Stimulated activated CD4-positive, alpha-beta T cell treated with anti-CD3 and anti-CD28 coated beads, TNF-alpha, amount 100 ng/mL, for 4 hours (primary cell): ENCODE data around the gene ID2.

Experiments used
- DNase-seq, 3 experiments: peaks; one replicate each; pipeline ENCODE4 v3.0.0-alpha.2; 2020; ENCODE audit warnings: low read depth in 3 of 3

Gene ID2

DNA sequence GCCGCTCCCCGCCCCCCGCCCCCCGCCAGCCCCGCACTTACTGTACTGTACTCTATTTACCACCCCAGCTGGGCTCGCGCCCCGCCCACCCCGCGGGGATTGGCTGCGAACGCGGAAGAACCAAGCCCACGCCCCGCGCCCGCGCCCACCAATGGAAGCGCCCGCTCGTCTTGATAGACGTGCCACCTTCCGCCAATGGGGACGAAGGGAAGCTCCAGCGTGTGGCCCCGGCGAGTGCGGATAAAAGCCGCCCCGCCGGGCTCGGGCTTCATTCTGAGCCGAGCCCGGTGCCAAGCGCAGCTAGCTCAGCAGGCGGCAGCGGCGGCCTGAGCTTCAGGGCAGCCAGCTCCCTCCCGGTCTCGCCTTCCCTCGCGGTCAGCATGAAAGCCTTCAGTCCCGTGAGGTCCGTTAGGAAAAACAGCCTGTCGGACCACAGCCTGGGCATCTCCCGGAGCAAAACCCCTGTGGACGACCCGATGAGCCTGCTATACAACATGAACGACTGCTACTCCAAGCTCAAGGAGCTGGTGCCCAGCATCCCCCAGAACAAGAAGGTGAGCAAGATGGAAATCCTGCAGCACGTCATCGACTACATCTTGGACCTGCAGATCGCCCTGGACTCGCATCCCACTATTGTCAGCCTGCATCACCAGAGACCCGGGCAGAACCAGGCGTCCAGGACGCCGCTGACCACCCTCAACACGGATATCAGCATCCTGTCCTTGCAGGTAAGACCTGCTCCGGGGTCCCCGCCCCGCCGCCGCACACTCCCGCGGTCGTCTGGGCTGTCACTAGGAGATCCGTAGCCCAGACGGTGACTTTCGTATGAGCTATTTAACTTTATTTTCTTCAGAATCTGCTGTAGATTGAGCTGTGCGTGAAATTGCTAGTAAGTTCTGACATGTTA, at the start of gene ID2:
TSS of gene ID2 (plus strand) at position 271 of the 907 bp plus-strand sequence. CDS start at position 381, 110 bp downstream.
- peak; percentile 94 to 97 (median 96) for DNase-seq

GRCh38 chr2:8632755-8633154, 49.1 kb upstream of the ID2 start:
- no peak for DNase-seq

- DNase-seq = no peak
Measured at GRCh38 chr2:8633186-8633734, 48.6 kb upstream of the ID2 start.

- no peak for DNase-seq
Measured at GRCh38 chr2:8633735-8634313, 48.0 kb upstream of the ID2 start.

GRCh38 chr2:8634466-8635172, 47.2 kb upstream of the ID2 start:
- no peak for DNase-seq

DNA sequence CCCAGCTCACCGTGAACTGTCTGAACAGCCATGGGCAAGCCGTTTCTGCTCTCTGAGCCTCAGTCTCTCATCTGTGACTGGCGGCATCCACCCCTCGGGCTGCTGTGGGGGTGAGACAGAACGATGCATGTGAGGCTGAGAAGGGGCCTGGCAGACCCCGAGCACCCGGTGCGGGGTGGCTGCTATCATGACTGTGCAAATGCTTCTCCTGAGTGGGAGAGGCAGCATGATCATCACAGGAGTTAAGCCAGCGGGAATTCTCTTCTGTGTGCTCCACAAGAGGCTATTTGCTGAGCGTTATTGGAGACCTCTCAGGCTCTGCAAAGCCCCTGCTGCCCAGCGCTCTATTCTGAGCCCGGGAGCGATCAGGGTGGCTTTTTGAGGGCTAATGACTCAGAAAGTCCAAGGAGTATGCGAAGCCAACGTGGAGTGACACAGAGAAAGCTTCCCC, 45.8 kb upstream of the ID2 start:
- no peak for DNase-seq

DNA sequence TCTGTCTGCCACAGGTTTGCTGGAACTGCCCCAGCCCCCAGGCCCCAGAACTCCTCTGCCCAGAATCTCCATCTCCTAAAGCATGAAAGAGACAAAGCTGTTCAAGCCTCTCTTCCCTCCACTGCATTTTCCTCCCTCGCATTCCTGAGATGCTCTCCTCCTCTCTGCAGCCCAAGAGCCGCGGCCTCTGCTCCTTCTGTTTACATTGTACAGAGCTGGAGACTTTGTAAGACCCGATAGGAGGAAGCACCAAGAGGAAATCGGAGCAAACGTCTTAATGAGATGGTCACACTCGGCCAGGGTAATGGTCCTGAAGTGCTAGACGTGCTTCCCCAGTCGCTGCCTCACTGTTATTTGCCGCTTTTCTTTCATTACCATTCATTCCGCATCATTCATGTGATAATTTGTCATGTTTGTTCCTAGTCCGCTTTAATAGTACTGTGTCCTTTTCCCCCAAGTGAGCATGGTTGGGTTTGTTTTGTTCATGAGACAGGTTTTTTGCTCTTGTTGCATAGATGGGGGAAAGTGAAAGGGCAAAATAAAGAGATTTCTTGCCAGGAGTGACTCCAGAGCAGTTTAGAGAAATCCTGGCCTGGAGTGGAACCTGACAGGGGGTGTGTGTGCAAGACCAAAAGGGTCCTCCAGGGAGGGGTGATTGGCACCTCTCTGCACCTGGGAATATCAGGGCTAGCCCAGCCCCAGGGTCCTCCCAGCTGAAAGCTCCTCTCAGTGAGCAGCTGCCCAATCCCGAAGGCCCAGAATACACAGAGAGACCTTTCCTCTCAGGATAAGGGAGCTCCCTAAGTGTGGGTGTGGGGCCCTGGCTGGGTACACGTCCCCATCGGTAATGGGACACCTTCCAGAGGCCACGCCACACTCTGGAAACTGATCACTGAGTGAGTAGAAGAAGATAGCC, 44.9 kb upstream of the ID2 start:
- DNase-seq = no peak

DNA sequence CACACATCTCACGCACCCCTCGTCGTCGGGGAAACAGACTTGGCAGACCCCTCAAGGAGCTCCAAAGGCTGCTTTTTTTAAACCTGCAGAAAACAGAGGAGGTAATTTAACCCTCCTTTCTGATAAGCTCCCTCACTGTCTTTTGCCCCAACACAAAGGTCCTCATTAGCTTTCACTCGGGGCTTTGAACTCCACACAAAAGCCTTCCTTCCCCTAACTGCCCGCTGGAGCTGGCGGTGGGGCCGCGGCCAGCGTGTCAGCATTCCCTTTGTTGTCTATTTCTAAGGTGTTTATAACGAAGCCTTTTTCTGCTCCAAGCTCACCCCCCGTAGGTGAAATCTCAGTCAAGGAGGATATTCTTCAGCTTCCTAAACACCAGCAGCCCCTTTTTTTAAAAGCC, 43.5 kb upstream of the ID2 start:
- no peak for DNase-seq

DNA sequence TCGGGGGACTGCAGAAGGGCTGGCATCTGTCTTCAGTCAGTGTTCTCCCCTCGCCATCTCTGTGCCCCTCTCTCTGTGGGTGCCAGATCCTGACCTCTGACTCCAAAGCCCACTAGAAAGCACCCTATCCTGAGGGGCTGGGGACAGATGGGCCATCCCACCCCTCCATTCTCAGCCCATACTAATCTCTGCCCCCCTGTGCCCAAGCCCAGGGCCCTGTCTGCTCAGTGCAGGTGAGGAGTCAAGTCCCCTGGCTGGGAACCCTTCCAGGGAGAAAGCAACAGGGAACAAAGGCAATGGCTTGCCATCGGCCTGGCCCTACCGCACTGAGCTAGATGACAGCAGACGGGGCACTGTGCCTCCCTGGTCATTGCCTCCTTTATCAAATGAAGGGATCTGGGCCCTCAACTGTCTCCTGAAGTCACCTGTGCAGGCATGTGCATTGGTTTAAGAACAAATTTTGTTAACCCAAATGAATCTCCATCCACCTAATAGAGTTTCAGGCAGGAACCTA, 42.7 kb upstream of the ID2 start:
- DNase-seq = no peak

DNA sequence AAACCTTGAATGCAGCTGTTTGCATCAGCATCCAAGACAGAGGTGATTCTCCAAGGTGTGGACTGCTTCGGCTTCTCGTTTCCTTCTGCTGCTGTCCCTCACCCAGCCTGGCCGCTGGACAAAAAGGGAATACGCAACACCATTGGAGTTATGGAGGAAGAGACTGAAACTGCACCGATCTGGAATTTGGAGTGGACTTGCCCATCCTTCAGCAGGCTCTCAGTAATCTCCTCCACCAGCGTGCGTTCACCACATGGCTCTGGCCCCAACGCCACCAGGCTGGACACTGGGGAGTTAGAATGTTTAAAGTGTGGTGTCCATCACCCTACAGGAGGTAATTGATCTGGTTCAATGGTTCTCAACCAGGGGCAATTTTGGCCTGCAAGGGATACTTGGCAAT, 41.4 kb upstream of the ID2 start:
- DNase-seq = no peak

- no peak for DNase-seq
Measured at GRCh38 chr2:8641301-8641965, 40.4 kb upstream of the ID2 start.

- no peak for DNase-seq
Measured at GRCh38 chr2:8642366-8643068, 39.3 kb upstream of the ID2 start.

DNA sequence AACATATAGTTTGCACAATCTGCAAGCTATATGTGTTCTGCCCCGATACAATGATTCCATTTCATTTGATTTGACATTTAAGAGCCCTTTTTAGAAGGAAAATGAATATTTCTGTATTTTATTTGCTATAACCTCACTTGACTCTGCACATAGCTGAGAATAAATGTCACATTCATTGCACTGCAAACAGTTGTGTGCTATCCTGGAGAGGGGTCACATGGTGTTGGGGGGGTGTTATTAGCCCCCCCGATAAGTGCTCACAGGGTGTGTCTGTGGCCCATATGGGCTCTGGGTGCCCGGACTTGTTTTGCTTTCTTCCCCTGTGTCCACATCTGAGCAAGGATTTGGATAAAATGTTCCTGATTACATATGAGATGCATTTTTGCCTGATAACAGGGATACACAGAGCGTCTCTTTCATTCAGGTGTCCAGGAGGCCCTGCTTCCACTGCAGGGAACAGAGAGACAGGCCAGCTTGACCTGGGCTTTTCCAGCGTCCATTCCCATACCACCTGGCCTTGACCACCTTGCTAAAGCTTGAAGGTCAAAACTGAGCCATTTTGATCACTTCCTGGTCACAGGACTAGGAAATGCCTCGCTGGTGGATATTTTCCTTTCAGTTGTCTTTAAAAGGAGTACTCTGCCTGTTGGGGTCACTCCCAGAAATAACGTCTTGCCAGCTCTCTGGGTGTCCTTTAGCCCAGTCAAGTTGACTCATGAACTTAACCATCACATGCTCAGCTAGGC, 38.4 kb upstream of the ID2 start:
- DNase-seq = no peak

DNA sequence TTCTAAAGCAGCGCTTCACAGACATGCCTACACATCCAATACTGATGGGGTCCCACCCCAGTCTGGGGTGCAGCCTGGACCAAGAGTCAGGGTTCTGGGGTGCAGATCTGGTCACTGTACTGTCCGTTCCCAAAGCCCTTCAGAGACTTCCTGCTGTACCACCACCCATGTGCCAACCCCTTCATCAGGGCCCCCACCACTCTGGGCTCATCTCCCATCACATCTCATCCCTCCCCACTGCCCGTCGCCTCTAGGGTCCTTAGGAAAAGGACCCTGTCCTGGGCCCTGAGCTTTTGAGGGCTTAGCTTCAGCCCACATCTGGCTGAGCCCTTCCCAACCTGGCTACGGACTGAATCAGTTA, 37.9 kb upstream of the ID2 start:
- no peak for DNase-seq

DNA sequence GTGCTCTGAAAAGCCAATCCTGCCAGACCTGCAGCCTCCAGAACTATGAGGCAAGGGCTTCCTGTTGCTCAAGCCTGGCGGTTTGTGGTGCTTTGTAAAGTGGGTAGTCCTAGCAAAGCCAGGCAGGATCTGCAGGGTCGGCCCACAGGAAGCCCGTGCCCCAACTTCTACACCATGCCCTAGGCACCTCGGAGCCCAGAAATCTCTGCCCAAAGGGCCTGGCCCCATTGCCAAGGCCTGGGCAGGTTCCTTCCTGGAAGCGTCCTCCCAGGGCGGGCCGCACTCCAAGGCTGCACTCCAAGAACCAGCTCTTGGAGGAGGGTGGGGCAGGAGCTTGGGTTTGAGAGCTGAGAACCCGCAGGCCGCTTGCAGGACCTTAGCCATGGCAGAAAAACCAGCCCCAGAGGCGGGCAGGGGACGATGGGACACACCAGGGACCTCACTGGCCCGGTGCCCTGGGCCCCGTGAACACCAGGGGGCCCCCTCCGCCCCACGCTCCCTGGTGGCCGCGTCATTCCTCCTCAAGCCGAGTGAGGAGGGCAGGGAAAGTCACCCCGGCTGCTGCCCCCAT, 37.2 kb upstream of the ID2 start:
- DNase-seq = no peak

DNA sequence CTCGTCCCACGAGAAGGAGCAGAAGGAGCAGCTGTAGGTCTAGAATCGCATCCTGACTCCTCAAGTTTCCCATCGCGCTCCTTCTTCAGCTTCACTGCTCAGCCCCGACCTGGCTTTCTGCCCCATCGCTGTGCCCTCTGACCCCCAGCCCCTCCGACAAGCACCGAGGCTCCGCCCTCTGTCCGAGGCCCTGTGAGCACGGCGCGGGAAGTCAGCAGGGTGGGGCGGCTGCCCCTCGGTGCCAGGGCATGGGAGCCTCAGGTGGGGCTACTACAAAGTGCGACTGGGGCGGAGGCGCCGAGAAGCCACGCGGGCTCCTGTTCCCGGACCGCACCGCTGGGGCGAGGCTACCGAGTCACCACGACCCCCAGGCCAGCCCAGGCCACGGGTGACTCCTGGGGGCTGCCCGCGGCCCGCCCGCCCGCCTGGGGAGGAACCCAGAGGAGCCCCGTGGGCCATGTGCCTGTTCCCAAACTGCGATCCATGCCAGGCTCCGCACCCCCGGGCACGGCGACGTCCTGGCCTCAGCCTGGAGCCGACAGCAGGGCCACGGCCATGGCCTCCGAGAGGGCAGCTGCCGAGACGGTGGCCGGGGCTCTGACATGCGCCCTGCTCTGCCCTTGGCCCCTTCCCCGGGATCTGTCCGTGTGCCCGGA, 36.6 kb upstream of the ID2 start:
- DNase-seq = no peak

GRCh38 chr2:8646731-8647461, 35.0 kb upstream of the ID2 start:
- no peak for DNase-seq

- DNase-seq = no peak
Measured at GRCh38 chr2:8647462-8647857, 34.4 kb upstream of the ID2 start.
